Muscle of leg (tissue), 11 donors: Measurements from ENCODE around the gene DDC. TPM values are rescaled to one million over a fixed set of nuclear protein-coding genes. Genes with fewer than 3 reads are reported as not detected.

Experiments
- DNase-seq: peaks from one replicate; pipeline ENCODE4 v3.0.0; 2013
- H3K27ac ChIP-seq: one replicate; pipeline ENCODE4 v1.5.1; 2013; ENCODE audit warnings: mild to moderate bottlenecking, low read length, control low read depth
- H3K27me3 ChIP-seq: one replicate; pipeline ENCODE4 v1.6.1; 2013; ENCODE audit warnings: low read length; ENCODE audit not compliant: control insufficient read depth, insufficient read depth
- H3K36me3 ChIP-seq: one replicate; pipeline ENCODE4 v1.6.1; 2013; ENCODE audit warnings: low read length; ENCODE audit not compliant: control insufficient read depth, insufficient read depth
- H3K4me1 ChIP-seq: one replicate; pipeline ENCODE4 v1.6.1; 2013; ENCODE audit warnings: low read length; ENCODE audit not compliant: control insufficient read depth, insufficient read depth
- H3K4me3 ChIP-seq: one replicate; pipeline ENCODE4 v1.5.1; 2013; ENCODE audit warnings: low read length, control low read depth
- H3K9me3 ChIP-seq: replicated peaks from 2 replicates; pipeline ENCODE4 v1.6.1; 2013; ENCODE audit warnings: low read depth, low read length; ENCODE audit not compliant: control insufficient read depth
- WGBS: methylation state at CpG from one replicate; pipeline ENCODE4 v1.1.5; 2013; ENCODE audit warnings: missing lambda C conversion rate; ENCODE audit not compliant: insufficient coverage; 5-methylcytosine and 5-hydroxymethylcytosine counted together
- polyA plus RNA-seq, 8 donors: library from polyadenylated mRNA; unstranded; fragments of 120-200 nt; gene quantifications; one replicate each; pipeline versions ENCODE4 v1.2.1 to v1.2.3, GENCODE V29; 2013; ENCODE audit warnings: inconsistent platforms in 1 of 8, low replicate concordance in 1 of 8; ENCODE audit not compliant: insufficient read length in 8 of 8, insufficient read depth in 1 of 8
- total RNA-seq: library from RNA; stranded (reverse); fragments of 120-200 nt; gene quantifications from one replicate; pipeline ENCODE4 v1.2.4, GENCODE V29; 2013

DDC gene
- total and polyA plus RNA-seq, 9 donors: 0.09 to 13.2 (median 0.26) TPM; not detected in 2

- no peak overlapping the region for H3K27ac ChIP-seq
- 50% methylated on average over 10 of the region's 10 CpGs for WGBS
These were observed 59.5 kb downstream of the DDC start for GRCh38 chr7:50505553-50506210.

GRCh38 chr7:50504646-50505546, 60.3 kb downstream of the DDC start:
- Histone ChIP-seq H3K9me3 (no peaks in the 10 kb centered on the region), H3K27ac (peak overlapping the region; percentile 15), H3K4me1 (peaks cover 33% of the 10 kb centered on the region), H3K4me3 (no peak overlapping the region), H3K36me3 (no peaks in the 10 kb centered on the region), H3K27me3 (no peaks in the 10 kb centered on the region)
- peak; percentile 40 for DNase-seq
- 65% methylated on average over 5 of the region's 12 CpGs for WGBS

More at GRCh38 chr7:50505553-50506210, 59.5 kb downstream of the DDC start:
- no peak for DNase-seq
- no peaks in the 10 kb centered on the region for H3K9me3 ChIP-seq
- H3K4me1 ChIP-seq: peaks cover 33% of the 10 kb centered on the region
- H3K27me3 ChIP-seq: no peaks in the 10 kb centered on the region
- no peaks in the 10 kb centered on the region for H3K36me3 ChIP-seq
- no peak overlapping the region for H3K4me3 ChIP-seq

- no peaks in the 10 kb centered on the region for H3K27me3 ChIP-seq
- H3K36me3 ChIP-seq: no peaks in the 10 kb centered on the region
- peaks cover 26% of the 10 kb centered on the region for H3K4me1 ChIP-seq
- no peak overlapping the region for H3K4me3 ChIP-seq
- WGBS: 52% methylated on average over 3 of the region's 5 CpGs
- peak; percentile 8 for DNase-seq
- H3K9me3 ChIP-seq: no peaks in the 10 kb centered on the region
- H3K27ac ChIP-seq: peak overlapping the region; percentile 47
These were observed 62.3 kb downstream of the DDC start for GRCh38 chr7:50502947-50503346.

DNA sequence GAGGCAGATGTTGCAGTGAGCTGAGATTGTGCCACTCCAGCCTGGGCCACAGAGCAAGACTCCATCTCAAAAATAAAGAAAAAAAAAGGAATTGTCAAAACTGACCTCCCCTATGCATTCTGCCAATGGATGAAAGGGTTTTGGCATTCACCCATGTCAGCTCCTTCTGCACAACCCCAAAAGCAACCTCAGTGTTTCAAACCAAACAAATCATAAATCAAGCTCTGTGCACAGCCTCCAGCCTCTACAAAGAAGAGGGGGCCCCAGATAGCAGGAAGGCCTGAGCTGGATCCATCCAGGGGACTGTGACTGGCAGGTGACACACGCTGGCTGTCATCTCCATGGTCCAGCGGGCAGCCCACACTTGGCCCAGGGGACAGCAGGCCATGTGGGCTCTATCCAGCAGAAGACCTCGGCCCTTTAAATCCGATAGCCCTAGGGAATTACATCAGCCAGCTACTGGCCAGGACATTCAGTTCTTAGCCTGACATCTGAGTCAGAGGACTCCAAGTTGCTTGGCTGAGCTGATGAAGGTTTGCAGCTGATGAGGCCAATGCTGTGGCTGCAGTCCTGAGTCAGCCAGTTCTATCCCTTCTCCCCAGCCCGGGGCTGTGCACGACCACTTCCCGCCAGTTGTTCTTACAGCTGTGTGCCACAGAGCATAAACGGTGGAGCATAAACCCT, 63.1 kb downstream of the DDC start:
- Histone ChIP-seq H3K9me3 (no peaks in the 10 kb centered on the region), H3K27me3 (no peaks in the 10 kb centered on the region), H3K27ac (peak overlapping the region; percentile 47), H3K36me3 (no peaks in the 10 kb centered on the region), H3K4me3 (no peak overlapping the region), H3K4me1 (peaks cover 25% of the 10 kb centered on the region)
- 28% methylated on average over 8 of the region's 8 CpGs for WGBS
- peak; percentile 95 for DNase-seq

DNA sequence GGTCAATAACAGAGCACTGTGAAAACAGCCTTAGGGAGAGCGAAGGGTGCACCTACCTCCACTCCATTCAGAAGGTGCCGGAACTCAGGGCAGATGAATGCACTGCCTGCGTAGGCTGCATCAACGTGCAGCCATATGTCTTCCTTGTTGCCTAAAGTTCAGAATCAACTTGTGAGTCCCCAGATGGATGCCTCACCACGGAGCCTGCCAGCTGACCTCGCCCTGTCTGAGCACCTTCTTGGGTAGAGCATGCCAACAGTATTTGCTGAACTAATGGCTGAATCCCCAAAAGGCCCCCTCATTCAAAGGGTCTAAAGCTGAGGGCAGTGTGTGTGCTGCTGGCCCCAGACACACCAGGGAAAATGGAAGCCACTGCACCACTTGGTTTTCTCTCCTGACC, 66.1 kb downstream of the DDC start:
- H3K4me1 ChIP-seq: peaks cover 21% of the 10 kb centered on the region
- no peaks in the 10 kb centered on the region for H3K36me3 ChIP-seq
- no peak overlapping the region for H3K27ac ChIP-seq
- no peak for DNase-seq
- no peak overlapping the region for H3K4me3 ChIP-seq
- no peaks in the 10 kb centered on the region for H3K27me3 ChIP-seq
- no peaks in the 10 kb centered on the region for H3K9me3 ChIP-seq
- WGBS: 90% methylated on average over 6 of the region's 6 CpGs

- WGBS: 40% methylated on average over 1 of the region's 5 CpGs
- Histone ChIP-seq H3K27ac (no peak overlapping the region), H3K4me1 (peaks cover 18% of the 10 kb centered on the region), H3K4me3 (no peak overlapping the region), H3K36me3 (no peaks in the 10 kb centered on the region), H3K27me3 (no peaks in the 10 kb centered on the region), H3K9me3 (no peaks in the 10 kb centered on the region)
- peak; percentile 37 for DNase-seq
These were observed 67.2 kb downstream of the DDC start for GRCh38 chr7:50497968-50498367.

DNA sequence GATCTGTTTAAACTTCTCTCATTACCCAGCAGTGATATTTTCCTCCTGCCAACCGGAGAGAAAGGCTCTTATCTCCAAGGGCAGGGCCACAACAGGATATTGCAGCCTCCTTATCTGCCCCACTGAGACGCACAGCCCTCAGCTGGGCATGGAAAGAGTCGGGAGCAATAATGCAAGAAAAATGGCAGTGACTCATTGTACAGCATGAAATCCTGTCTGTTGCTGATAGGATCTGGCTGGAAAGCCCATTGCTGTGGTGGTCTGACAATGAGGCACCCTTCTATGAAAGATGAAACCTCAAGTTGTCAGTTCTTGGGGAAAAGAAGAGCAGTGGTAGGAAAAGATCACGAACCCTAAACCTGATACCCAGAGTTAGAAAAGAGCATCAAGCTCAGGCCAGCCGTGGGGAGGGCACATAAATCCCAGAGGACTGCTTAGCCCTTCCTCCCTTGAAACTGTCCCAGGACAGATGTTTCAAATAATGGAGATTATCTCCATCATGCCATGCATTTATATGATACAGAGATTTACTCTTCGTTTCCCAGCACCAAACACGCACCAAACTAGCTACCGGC, 68.0 kb downstream of the DDC start:
- Histone ChIP-seq H3K27me3 (no peaks in the 10 kb centered on the region), H3K4me1 (peaks cover 10% of the 10 kb centered on the region), H3K9me3 (no peaks in the 10 kb centered on the region), H3K36me3 (no peaks in the 10 kb centered on the region), H3K4me3 (no peak overlapping the region), H3K27ac (no peak overlapping the region)
- 44% methylated on average over 2 of the region's 8 CpGs for WGBS
- DNase-seq: peak; percentile 25

- Histone ChIP-seq H3K27ac (no peak overlapping the region), H3K4me1 (peaks cover 7% of the 10 kb centered on the region), H3K36me3 (no peaks in the 10 kb centered on the region), H3K27me3 (no peaks in the 10 kb centered on the region), H3K9me3 (no peaks in the 10 kb centered on the region), H3K4me3 (no peak overlapping the region)
- WGBS: 76% methylated on average over 6 of the region's 6 CpGs
- DNase-seq: no peak
These were observed 68.6 kb downstream of the DDC start for GRCh38 chr7:50496569-50496968.

DNA sequence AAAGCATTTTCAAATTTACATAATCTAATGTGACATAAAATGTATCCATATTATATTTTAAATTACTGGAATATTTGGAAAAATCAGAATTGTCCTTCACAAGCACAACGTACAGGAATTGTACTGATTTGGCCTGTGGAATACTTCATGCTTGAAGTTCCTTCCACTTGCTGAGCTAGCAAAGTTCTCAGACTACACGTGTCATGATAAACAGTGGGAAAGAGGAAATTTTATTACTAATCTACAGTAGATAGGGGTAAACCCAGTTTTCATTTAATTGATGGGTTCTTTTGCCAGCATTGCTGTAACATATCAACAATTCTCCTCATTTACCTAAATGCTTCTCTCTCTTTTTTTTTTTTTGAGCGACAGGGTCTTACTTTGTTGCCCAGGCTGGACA, 69.5 kb downstream of the DDC start:
- WGBS: no CpG with 5 or more reads among the region's 3 CpGs
- H3K36me3 ChIP-seq: no peaks in the 10 kb centered on the region
- no peaks in the 10 kb centered on the region for H3K9me3 ChIP-seq
- no peak for DNase-seq
- no peaks in the 10 kb centered on the region for H3K27me3 ChIP-seq
- H3K4me1 ChIP-seq: peaks cover 7% of the 10 kb centered on the region
- no peak overlapping the region for H3K27ac ChIP-seq
- no peak overlapping the region for H3K4me3 ChIP-seq
